HFFc6 (cell line): ENCODE data around the gene XRRA1. TPM values are rescaled to one million over a fixed set of nuclear protein-coding genes. Genes with fewer than 3 reads are reported as not detected.

ENCODE experiments used
- DNase-seq: peaks from one replicate; pipeline ENCODE4 v3.0.0-alpha.2; 2018
- H3K27ac Mint-ChIP-seq: 2 replicates; pipeline ENCODE4 v1.8.0; 2020; ENCODE audit warnings: mild to moderate bottlenecking, mixed read lengths
- H3K27me3 Mint-ChIP-seq: 2 replicates; pipeline ENCODE4 v1.8.0; 2021; ENCODE audit warnings: mild to moderate bottlenecking, moderate library complexity, mixed read lengths; ENCODE audit not compliant: insufficient read depth
- H3K36me3 Mint-ChIP-seq: 2 replicates; pipeline ENCODE4 v1.8.0; 2021; ENCODE audit warnings: low read depth, mixed read lengths
- H3K4me1 Mint-ChIP-seq: 2 replicates; pipeline ENCODE4 v1.8.0; 2020; ENCODE audit warnings: low read depth, mixed read lengths
- H3K4me3 Mint-ChIP-seq: 2 replicates; pipeline ENCODE4 v1.8.0; 2020; ENCODE audit warnings: mild to moderate bottlenecking, moderate library complexity, mixed read lengths
- H3K9me3 Mint-ChIP-seq: 2 replicates; pipeline ENCODE4 v1.8.0; 2020; ENCODE audit warnings: mild to moderate bottlenecking, mixed read lengths
- CTCF ChIP-seq: fragments of 200-600 bp; sonication (generic); IDR thresholded peaks from 2 replicates; pipeline ENCODE4 v1.5.0; 2021; ENCODE audit warnings: antibody characterized with exemption, mild to moderate bottlenecking
- total RNA-seq, 6 experiments: library from RNA; stranded (reverse); fragmentation: NEBNext Ultra II Directional; extraction: Animal tissue kit (Norgen Biotek cat#: 25700); gene quantifications; 2 replicates in 1 of 6; 3 replicates in 5 of 6; pipeline ENCODE4 v1.2.3, GENCODE V29; 2021

The XRRA1 gene
- total RNA-seq, 6 experiments from 2014 or later: 5.4 to 7.0 (median 6.0) TPM

GRCh38 chr11:74937696-74938475 is 11.0 kb downstream of the XRRA1 start:
- H3K9me3 Mint-ChIP-seq: no peaks in the 10 kb centered on the region
- peaks cover 45% of the 10 kb centered on the region for H3K36me3 Mint-ChIP-seq
- H3K27me3 Mint-ChIP-seq: no peaks in the 10 kb centered on the region; the same call in 1 of the 2 replicates
- H3K4me1 Mint-ChIP-seq: peaks cover 45% of the 10 kb centered on the region
- TF ChIP-seq CTCF: no peak
- H3K27ac Mint-ChIP-seq: peak overlapping the region; percentile 82
- peak; percentile 50 for DNase-seq
- no peak overlapping the region for H3K4me3 Mint-ChIP-seq

DNA sequence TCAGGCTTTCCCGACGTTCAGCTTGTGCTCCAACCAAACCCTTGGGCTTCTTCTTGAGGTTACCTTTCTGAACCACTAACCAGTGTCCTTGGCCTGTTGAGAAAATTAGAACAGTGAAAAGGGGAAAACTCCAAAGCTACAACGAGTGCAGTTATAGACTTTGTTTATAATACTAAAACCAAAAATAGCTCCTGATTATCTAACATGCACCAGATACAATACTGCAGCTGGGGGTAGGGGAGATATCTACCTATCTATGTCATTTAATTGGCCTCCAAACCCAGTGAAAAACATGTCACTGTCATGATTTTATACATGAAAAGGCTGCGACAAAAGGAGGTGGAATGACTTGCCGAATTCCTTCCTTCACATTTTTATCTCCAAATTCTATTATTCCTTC is 11.9 kb downstream of the XRRA1 start:
- H3K9me3 Mint-ChIP-seq: no peaks in the 10 kb centered on the region
- H3K27ac Mint-ChIP-seq: peak overlapping the region; percentile 24; the same call in 1 of the 2 replicates
- TF ChIP-seq CTCF: no peak
- DNase-seq: no peak
- H3K27me3 Mint-ChIP-seq: no peaks in the 10 kb centered on the region; the same call in 1 of the 2 replicates
- H3K4me1 Mint-ChIP-seq: peaks cover 45% of the 10 kb centered on the region
- peaks cover 45% of the 10 kb centered on the region for H3K36me3 Mint-ChIP-seq
- no peak overlapping the region for H3K4me3 Mint-ChIP-seq

GRCh38 chr11:74936087-74936486 is 12.8 kb downstream of the XRRA1 start:
- Mint-ChIP-seq H3K36me3 (peaks cover 41% of the 10 kb centered on the region), H3K4me1 (peaks cover 40% of the 10 kb centered on the region)
- no peak for TF ChIP-seq CTCF

GRCh38 chr11:74935285-74935684 is 13.6 kb downstream of the XRRA1 start:
- DNase-seq: no peak
- Mint-ChIP-seq H3K9me3 (no peaks in the 10 kb centered on the region), H3K4me3 (no peak overlapping the region), H3K27ac (no peak overlapping the region), H3K4me1 (peaks cover 38% of the 10 kb centered on the region), H3K27me3 (no peaks in the 10 kb centered on the region; the same call in 1 of the 2 replicates), H3K36me3 (peaks cover 39% of the 10 kb centered on the region)
- TF ChIP-seq CTCF: no peak

More at GRCh38 chr11:74936087-74936486, 12.8 kb downstream of the XRRA1 start:
- no peaks in the 10 kb centered on the region; the same call in 1 of the 2 replicates for H3K27me3 Mint-ChIP-seq
- no peak for DNase-seq
- H3K4me3 Mint-ChIP-seq: no peak overlapping the region
- no peak overlapping the region for H3K27ac Mint-ChIP-seq
- no peaks in the 10 kb centered on the region for H3K9me3 Mint-ChIP-seq

- no peaks in the 10 kb centered on the region for H3K9me3 Mint-ChIP-seq
- H3K4me1 Mint-ChIP-seq: peaks cover 36% of the 10 kb centered on the region
- DNase-seq: no peak
- H3K27me3 Mint-ChIP-seq: no peaks in the 10 kb centered on the region; the same call in 1 of the 2 replicates
- TF ChIP-seq CTCF: no peak
- H3K4me3 Mint-ChIP-seq: no peak overlapping the region
- peaks cover 37% of the 10 kb centered on the region for H3K36me3 Mint-ChIP-seq
- peak overlapping the region; percentile 50; the same call in 1 of the 2 replicates for H3K27ac Mint-ChIP-seq
Observed at GRCh38 chr11:74933765-74934164, 15.1 kb downstream of the XRRA1 start.
